Endothelial cell of umbilical vein (primary cell): ENCODE measurements around the gene UBE2QL1. TPM values are rescaled to one million over a fixed set of nuclear protein-coding genes. Genes with fewer than 3 reads are reported as not detected.

Experiments
- BruUV-seq: library from RNA; stranded (reverse); fragments of 400-500 nt; replicated peaks from 2 replicates; lab custom pipeline; 2021; lab: Mats Ljungman, UMichigan
- CTCF ChIA-PET: fragments of 300-600, 350-600 bp; sonication (Branson Sonifier 250); formaldehyde crosslinking; loops from one replicate; lab custom pipeline; 2021; ENCODE audit warnings: antibody characterized with exemption, inconsistent platforms; lab: Charles Lee
- POLR2A ChIA-PET: fragments of 300-600, 350-600 bp; sonication (Branson Sonifier 250); formaldehyde crosslinking; loops from one replicate; lab custom pipeline; 2021; ENCODE audit warnings: antibody characterized with exemption, inconsistent platforms; lab: Charles Lee
- DNase-seq: peaks from one replicate; pipeline ENCODE4 v3.0.0-alpha.2; 2011; ENCODE audit warnings: low read depth, low spot score
- FAIRE-seq: peaks from 2 replicates; lab custom pipeline; 2011; peaks lifted over from hg19 to GRCh38; lab: Jason Lieb, UNC
- H2AFZ ChIP-seq: 2 replicates; pipeline ENCODE4 v1.6.0; 2012; ENCODE audit warnings: low read depth, low read length, control low read depth, inconsistent platforms
- H3K27ac ChIP-seq: 2 replicates; pipeline ENCODE4 v1.5.1; 2011; ENCODE audit warnings: low read depth, mild to moderate bottlenecking, control low read depth, low read length, moderate library complexity; ENCODE audit not compliant: insufficient read depth
- H3K27me3 ChIP-seq, 2 experiments: 2 replicates each; pipeline versions ENCODE4 v1.6.0 to v1.6.1; 2011; ENCODE audit warnings: low read length in 2 of 2, mixed read lengths in 1 of 2; ENCODE audit not compliant: control insufficient read depth in 2 of 2, insufficient read depth in 2 of 2
- H3K36me3 ChIP-seq, 2 experiments: 2 replicates in 1 of 2; 3 replicates in 1 of 2; pipeline ENCODE4 v1.5.1; 2011; ENCODE audit warnings: low read length in 2 of 2, mild to moderate bottlenecking in 1 of 2, moderate library complexity in 1 of 2; ENCODE audit not compliant: control insufficient read depth in 2 of 2, insufficient read depth in 2 of 2; ENCODE audit errors: extremely low read depth in 1 of 2
- H3K4me1 ChIP-seq: 3 replicates; pipeline ENCODE4 v1.5.1; 2011; ENCODE audit warnings: mild to moderate bottlenecking, low read length; ENCODE audit not compliant: control insufficient read depth, insufficient read depth; ENCODE audit errors: extremely low read depth
- H3K4me2 ChIP-seq: 2 replicates; pipeline ENCODE4 v1.6.1; 2011; ENCODE audit warnings: low read length, control low read depth, mixed read lengths; ENCODE audit not compliant: insufficient read depth
- H3K4me3 ChIP-seq, 3 experiments: fragments of 200-600 bp in 1 of 3; sonication (generic), shearing (Covaris generic) in 1 of 3; replicated peaks in 1 of 3; 2 replicates each; pipeline ENCODE4 v1.5.1; 2011 to 2016; ENCODE audit warnings: control low read depth in 3 of 3, low read length in 3 of 3, mild to moderate bottlenecking in 2 of 3, inconsistent platforms in 1 of 3, low read depth in 1 of 3, moderate library complexity in 1 of 3; ENCODE audit not compliant: insufficient read depth in 1 of 3
- H3K79me2 ChIP-seq: 2 replicates; pipeline ENCODE4 v1.6.0; 2012; ENCODE audit warnings: low read length, inconsistent platforms; ENCODE audit not compliant: control insufficient read depth, insufficient read depth
- H3K9ac ChIP-seq: replicated peaks from 2 replicates; pipeline ENCODE3; 2011; ENCODE audit warnings: low read length, control low read depth; ENCODE audit not compliant: insufficient read depth; ENCODE audit errors: extremely low read depth
- H3K9me1 ChIP-seq: replicated peaks from 3 replicates; pipeline ENCODE4 v1.6.0; 2011; ENCODE audit warnings: mild to moderate bottlenecking, low read length; ENCODE audit not compliant: control insufficient read depth, insufficient read depth; ENCODE audit errors: extremely low read depth
- H3K9me3 ChIP-seq: replicated peaks from 2 replicates; pipeline ENCODE4 v1.5.1; 2012; ENCODE audit warnings: low read length, inconsistent platforms; ENCODE audit not compliant: control insufficient read depth, insufficient read depth
- H4K20me1 ChIP-seq: replicated peaks from 2 replicates; pipeline ENCODE3; 2011; ENCODE audit warnings: mild to moderate bottlenecking, low read length; ENCODE audit not compliant: control insufficient read depth, insufficient read depth; ENCODE audit errors: extremely low read depth
- CTCF ChIP-seq, 2 donors: IDR thresholded peaks; 1 replicate in 1 of 2; 2 replicates in 1 of 2; pipeline ENCODE4 v1.5.1; 2011; ENCODE audit warnings: low read length in 2 of 2, mild to moderate bottlenecking in 2 of 2, moderate library complexity in 2 of 2, control low read depth in 1 of 2, inconsistent platforms in 1 of 2, low read depth in 1 of 2; ENCODE audit not compliant: insufficient read depth in 1 of 2; ENCODE audit errors: extremely low read depth in 1 of 2
- EZH2 ChIP-seq: IDR thresholded peaks from 2 replicates; pipeline ENCODE4 v1.6.1; 2012; ENCODE audit warnings: borderline replicate concordance, low read depth, mild to moderate bottlenecking, moderate library complexity, low read length, inconsistent platforms; ENCODE audit not compliant: severe bottlenecking
- FOS ChIP-seq: IDR thresholded peaks from 2 replicates; pipeline ENCODE4 v1.6.1; 2011; ENCODE audit warnings: mild to moderate bottlenecking, low read length, moderate library complexity, borderline replicate concordance; ENCODE audit not compliant: insufficient read depth
- GATA2 ChIP-seq: IDR thresholded peaks from 2 replicates; pipeline ENCODE4 v1.7.0; 2011; ENCODE audit warnings: low read depth, mild to moderate bottlenecking, moderate library complexity, mixed read lengths, low read length; ENCODE audit not compliant: insufficient read length, insufficient read depth
- JUN ChIP-seq: IDR thresholded peaks from 2 replicates; pipeline ENCODE4 v1.6.1; 2011; ENCODE audit warnings: borderline replicate concordance, low read depth; ENCODE audit not compliant: insufficient read length, insufficient read depth
- MAX ChIP-seq: IDR thresholded peaks from 2 replicates; pipeline ENCODE4 v1.6.1; 2011; ENCODE audit not compliant: insufficient read depth, insufficient read length
- MYC ChIP-seq: IDR thresholded peaks from one replicate; pipeline ENCODE4 v1.6.1; 2011; ENCODE audit warnings: mild to moderate bottlenecking, low read depth, low read length
- POLR2A ChIP-seq: IDR thresholded peaks from 2 replicates; pipeline ENCODE4 v1.6.1; 2012; ENCODE audit warnings: low read depth, mild to moderate bottlenecking, control low read depth, low read length
- POLR2AphosphoS5 ChIP-seq: IDR thresholded peaks from 2 replicates; pipeline ENCODE4 v1.6.1; 2012; ENCODE audit warnings: low read depth, mild to moderate bottlenecking, control low read depth, low read length, moderate library complexity; ENCODE audit not compliant: insufficient read depth
- dilution Hi-C: fragments of 300-500 bp; cut with MboI; formaldehyde crosslinking; loops from one replicate; pipeline ENCODE4 v1.15.0; 2019; ENCODE audit warnings: low sequenced_read_pairs; ENCODE audit not compliant: extremely low pct_ligation_motif_present
- intact Hi-C: fragments of 100-400 bp; cut with micrococcal nuclease; formaldehyde crosslinking; loops from one replicate; pipeline ENCODE4 v1.10.0; 2022
- polyA plus RNA-seq, 4 experiments: library from polyadenylated mRNA; depleted of rRNA in 3 of 4; stranded (reverse) in 3 of 4; unstranded in 1 of 4; fragments of >200 nt; gene quantifications; 2 replicates each; pipeline versions ENCODE4 v1.2.1 to v1.2.3, GENCODE V29; 2011 to 2012; ENCODE audit warnings: missing spikeins in 1 of 4
- total RNA-seq: library from RNA; stranded (reverse); gene quantifications from 2 replicates; pipeline ENCODE4 v1.2.3, GENCODE V29; 2021

Gene UBE2QL1
- total and polyA plus RNA-seq, 2 donors (not counting 3 experiments of a cell fraction or from before 2014, with no cell fraction given) = 0.04 to 0.15 TPM

GRCh38 chr5:6480133-6481051 is 31.7 kb downstream of the UBE2QL1 start:
- no peaks in the 10 kb centered on the region for H3K9me1 ChIP-seq
- FAIRE-seq = no peak

More at GRCh38 chr5:6480133-6481051, 31.7 kb downstream of the UBE2QL1 start:
- ChIA-PET POLR2A (no interaction called here), CTCF (interaction anchor here (1.1 kb wide), 1 partner anchor 983 kb away, joined by 3 read pairs; no protein-coding TSS in a partner anchor)
- Histone ChIP-seq H4K20me1 (no peaks in the 10 kb centered on the region), H3K4me3 (no peak overlapping the region), H3K4me1 (no peaks in the 10 kb centered on the region), H3K79me2 (no peaks in the 10 kb centered on the region), H3K4me2 (no peak overlapping the region), H2AFZ (no peak overlapping the region), H3K9me3 (no peaks in the 10 kb centered on the region), H3K9ac (no peak overlapping the region), H3K27ac (no peak overlapping the region), H3K36me3 (no peaks in the 10 kb centered on the region), H3K27me3 (no peaks in the 10 kb centered on the region)
- no peak for TF ChIP-seq MYC
- TF ChIP-seq POLR2AphosphoS5 = no peak
- no peak for TF ChIP-seq GATA2
- no peak for TF ChIP-seq FOS
- no peak for TF ChIP-seq EZH2
- TF ChIP-seq POLR2A = no peak
- TF ChIP-seq JUN = no peak
- no peak for TF ChIP-seq CTCF (IDR thresholded peaks at IDR 0.05; ENCODE audit: extremely low read depth in 1 of 2, insufficient read depth in 1 of 2, low read depth in 1 of 2, low read length in 2 of 2)
- no peak for TF ChIP-seq MAX
- no peak for DNase-seq
- intact Hi-C loops = no loop called here
- BruUV-seq = no TSS peak
- dilution Hi-C loops = no loop called here
